ENCODE measurements around the gene ST3GAL5.

The ST3GAL5 gene

GRCh38 chr2:85790032-85790431 is 98.8 kb downstream of the ST3GAL5 start:
- DNase-seq (ENCODE audit: low spot score), result no peak

- no peak for DNase-seq (ENCODE audit: low spot score)
These were observed 99.5 kb downstream of the ST3GAL5 start for GRCh38 chr2:85789271-85789670.

DNA sequence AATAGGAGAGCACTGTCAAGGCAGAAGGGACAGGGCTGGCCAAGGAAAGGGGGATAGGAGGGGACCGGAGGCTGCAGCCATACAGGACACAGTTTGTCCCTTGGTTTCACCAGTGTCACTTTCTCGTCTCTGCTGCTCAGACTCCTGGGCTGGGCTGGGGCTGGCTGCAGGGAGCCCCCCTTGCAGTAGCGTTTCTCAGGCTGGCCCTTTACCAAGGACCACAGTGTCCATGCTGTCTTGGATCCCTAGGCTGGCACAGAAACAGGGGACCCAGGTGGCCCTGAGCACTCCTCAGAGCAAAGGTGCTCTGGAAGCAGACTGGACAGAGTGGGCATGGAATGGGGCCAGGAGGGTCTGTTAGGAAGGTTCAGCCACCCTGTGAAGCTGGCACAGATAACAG is 100.2 kb downstream of the ST3GAL5 start:
- no peak for DNase-seq (ENCODE audit: low spot score)

GRCh38 chr2:85787981-85788340 is 100.8 kb downstream of the ST3GAL5 start:
- DNase-seq (ENCODE audit: low spot score), result no peak

DNA sequence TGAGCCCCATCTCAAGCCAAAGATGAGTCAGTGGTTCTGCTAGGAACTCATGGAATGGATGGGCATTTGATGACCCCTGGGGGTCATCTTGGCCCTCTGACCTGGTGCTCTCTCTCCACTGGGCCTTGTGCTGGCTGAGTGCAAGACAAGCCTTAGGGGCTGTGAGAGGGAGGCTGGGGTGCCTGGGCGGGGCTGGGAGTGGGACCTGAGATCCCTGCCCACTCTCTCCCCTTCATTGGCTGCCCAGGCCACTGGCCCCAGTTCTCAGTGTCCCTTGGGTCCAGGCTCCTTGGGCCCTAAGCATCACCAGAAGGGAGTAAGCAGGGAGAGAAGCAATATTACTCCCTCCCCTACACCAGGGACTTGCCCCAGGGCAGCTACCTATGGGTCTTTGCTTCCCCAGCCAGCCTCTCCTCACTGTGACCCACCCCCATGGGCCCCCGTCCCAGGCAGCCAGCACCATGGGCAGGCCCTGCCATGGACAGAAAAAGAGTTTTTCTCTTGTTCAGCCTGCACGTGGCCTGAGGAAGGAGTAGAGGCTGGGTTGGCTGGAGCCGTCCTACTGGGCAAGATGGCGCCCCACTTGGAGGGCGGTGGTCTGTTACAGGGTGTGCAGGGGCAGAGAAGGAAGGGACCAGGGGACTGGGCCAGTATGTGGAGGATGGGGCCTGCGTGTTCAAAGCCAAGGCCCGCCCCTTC is 101.4 kb downstream of the ST3GAL5 start:
- no peak for DNase-seq (ENCODE audit: low spot score)
